Measurements from ENCODE around the gene KIRREL3.

KIRREL3 gene

DNA sequence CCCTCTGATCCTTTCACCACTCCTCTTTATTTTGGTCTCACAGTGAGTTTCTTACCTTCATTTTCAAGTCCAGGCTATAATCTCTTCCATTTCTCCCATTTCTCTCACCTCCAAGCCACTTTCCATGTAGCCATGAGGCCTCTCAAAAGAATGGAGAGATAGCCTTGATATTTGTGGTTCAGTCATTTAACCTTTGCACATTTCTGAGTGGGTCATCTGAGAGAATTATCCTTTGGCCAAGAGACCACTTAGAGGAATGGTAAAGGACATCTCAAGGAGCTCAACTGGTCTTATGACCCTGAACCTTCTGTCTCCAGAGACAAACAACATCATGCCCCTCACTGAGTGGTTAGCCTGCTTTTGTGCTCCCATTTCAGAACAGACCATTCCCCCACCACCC, 121.1 kb downstream of the KIRREL3 start:
- no peak for TF ChIP-seq CTCF (conservative IDR thresholded peaks at IDR 0.05; ENCODE audit: low read length)
- no peak for DNase-seq (ENCODE audit: low read depth)
- H3K4me3 ChIP-seq (ENCODE audit: low read length): no peak overlapping the region

- no peak for TF ChIP-seq CTCF (conservative IDR thresholded peaks at IDR 0.05; ENCODE audit: low read length)
- H3K4me3 ChIP-seq (ENCODE audit: low read length): no peak overlapping the region
- no peak for DNase-seq (ENCODE audit: low read depth)
Measured at GRCh38 chr11:126878913-126879482, 121.6 kb downstream of the KIRREL3 start.

GRCh38 chr11:126874831-126875230, 125.7 kb downstream of the KIRREL3 start:
- TF ChIP-seq CTCF (conservative IDR thresholded peaks at IDR 0.05; ENCODE audit: low read length): peak; percentile 15; the same call in 1 of the 2 replicates
- no peak for DNase-seq (ENCODE audit: low read depth)
- no peak overlapping the region for H3K4me3 ChIP-seq (ENCODE audit: low read length)

DNA sequence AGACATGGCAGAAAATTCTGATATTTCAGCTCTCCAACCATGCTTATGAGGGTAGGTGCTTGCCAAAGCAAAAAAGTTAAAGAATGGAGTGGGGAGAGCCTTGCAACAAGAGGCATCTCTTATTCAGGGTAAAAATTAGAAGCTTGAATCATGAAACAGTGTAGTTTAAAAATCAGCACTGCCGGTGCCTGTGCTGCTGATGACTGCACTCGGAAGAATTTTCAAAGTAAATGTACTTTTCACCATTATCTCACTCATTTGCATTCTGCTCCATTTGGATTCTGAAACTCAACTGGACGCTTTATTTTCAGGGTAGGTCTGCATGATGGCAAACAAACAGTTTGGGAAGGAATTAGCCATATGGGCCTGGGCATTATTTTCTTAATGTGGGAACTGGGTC, 126.3 kb downstream of the KIRREL3 start:
- peak; percentile 14 for DNase-seq (ENCODE audit: low read depth)
- no peak for TF ChIP-seq CTCF (conservative IDR thresholded peaks at IDR 0.05; ENCODE audit: low read length)
- H3K4me3 ChIP-seq (ENCODE audit: low read length): no peak overlapping the region

DNA sequence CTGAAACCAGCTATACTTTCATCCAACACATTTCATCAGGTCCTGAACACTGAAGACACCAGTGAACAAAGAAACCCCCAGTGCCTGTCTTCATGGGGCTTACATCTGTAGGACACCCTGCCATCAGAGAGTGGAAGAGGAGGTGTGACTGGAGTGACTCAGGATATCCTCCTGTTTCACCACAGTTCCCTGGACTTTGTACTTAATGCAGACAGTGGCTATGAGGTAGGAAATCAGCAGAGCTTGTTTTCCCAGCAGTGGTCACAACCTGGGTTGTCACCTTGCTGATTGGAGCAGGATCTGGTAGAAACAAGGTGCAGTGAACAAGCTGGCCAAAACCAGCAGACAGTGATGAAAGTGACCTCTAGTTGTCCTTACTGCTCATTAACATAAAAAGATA, 128.8 kb downstream of the KIRREL3 start:
- no peak overlapping the region for H3K4me3 ChIP-seq (ENCODE audit: low read length)
- no peak for TF ChIP-seq CTCF (conservative IDR thresholded peaks at IDR 0.05; ENCODE audit: low read length)

GRCh38 chr11:126870021-126870420, 130.5 kb downstream of the KIRREL3 start:
- no peak for DNase-seq (ENCODE audit: low read depth)
- TF ChIP-seq CTCF (conservative IDR thresholded peaks at IDR 0.05; ENCODE audit: low read length): no peak
- no peak overlapping the region for H3K4me3 ChIP-seq (ENCODE audit: low read length)

More for the DNA sequence above, 128.8 kb downstream of the KIRREL3 start:
- DNase-seq (ENCODE audit: low read depth): peak; percentile 11

GRCh38 chr11:126868741-126869140, 131.8 kb downstream of the KIRREL3 start:
- H3K4me3 ChIP-seq (ENCODE audit: low read length): no peak overlapping the region
- no peak for TF ChIP-seq CTCF (conservative IDR thresholded peaks at IDR 0.05; ENCODE audit: low read length)
- DNase-seq (ENCODE audit: low read depth): no peak

All from AG10803 (cell line).